ENCODE results near the gene GNA12. TPM values are rescaled to one million over a fixed set of nuclear protein-coding genes. Genes with fewer than 3 reads are reported as not detected.

The GNA12 gene
- total RNA-seq, 1 donor from 2014 or later: 34.7 TPM

DNA sequence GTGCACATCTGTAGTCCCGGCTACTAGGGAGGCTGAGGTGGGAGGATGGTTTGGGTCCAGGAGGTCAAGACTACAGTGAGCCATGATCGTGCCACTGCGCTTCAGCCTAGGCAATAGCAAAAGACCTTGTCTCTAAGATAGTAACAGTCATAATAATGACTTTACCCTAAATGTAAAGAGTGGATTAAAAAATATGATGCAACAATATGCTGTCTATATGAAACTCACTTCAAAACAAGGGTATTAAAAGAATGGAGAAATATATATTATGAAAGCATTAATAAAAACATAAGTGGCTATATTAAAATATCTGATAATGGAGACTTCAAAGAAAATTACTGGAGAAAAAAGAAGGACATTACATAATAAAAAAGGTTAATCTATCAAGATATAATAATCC, 5.7 kb downstream of the GNA12 start:
- Mint-ChIP-seq H3K9me3 (peaks cover 2% of the 10 kb centered on the region), H3K36me3 (peaks cover 58% of the 10 kb centered on the region), H3K4me1 (peaks cover 23% of the 10 kb centered on the region), H3K27ac (no peak overlapping the region), H3K27me3 (ENCODE audit: insufficient read depth, low read depth) (peaks cover 4% of the 10 kb centered on the region), H3K4me3 (no peak overlapping the region)
- H3K4me3 ChIP-seq: no peak overlapping the region
- H3K9ac ChIP-seq: no peak overlapping the region
- H4K20me1 ChIP-seq (ENCODE audit: low read depth): peaks cover 79% of the 10 kb centered on the region
- H3K36me3 ChIP-seq: no peaks in the 10 kb centered on the region
- H3K4me1 ChIP-seq: peaks cover 23% of the 10 kb centered on the region
- H2AFZ ChIP-seq (replicated peaks): no peak overlapping the region
- H3F3A ChIP-seq (ENCODE audit: low read depth): peaks cover 5% of the 10 kb centered on the region
- H3K4me2 ChIP-seq: no peak overlapping the region
- H3K27ac ChIP-seq: no peak overlapping the region
- no peaks in the 10 kb centered on the region for H3K27me3 ChIP-seq
- H3K79me2 ChIP-seq (ENCODE audit: low read depth): peaks cover 100% of the 10 kb centered on the region
- DNase-seq (ENCODE audit: low spot score): no peak
- H3K9me3 ChIP-seq (ENCODE audit: low read depth): no peaks in the 10 kb centered on the region
- TF ChIP-seq EZH2phosphoT487 (IDR thresholded peaks at IDR 0.05): no peak
- no peak for TF ChIP-seq EZH2 (IDR thresholded peaks at IDR 0.05)
- no peak for TF ChIP-seq CTCF (IDR thresholded peaks at IDR 0.05)

DNA sequence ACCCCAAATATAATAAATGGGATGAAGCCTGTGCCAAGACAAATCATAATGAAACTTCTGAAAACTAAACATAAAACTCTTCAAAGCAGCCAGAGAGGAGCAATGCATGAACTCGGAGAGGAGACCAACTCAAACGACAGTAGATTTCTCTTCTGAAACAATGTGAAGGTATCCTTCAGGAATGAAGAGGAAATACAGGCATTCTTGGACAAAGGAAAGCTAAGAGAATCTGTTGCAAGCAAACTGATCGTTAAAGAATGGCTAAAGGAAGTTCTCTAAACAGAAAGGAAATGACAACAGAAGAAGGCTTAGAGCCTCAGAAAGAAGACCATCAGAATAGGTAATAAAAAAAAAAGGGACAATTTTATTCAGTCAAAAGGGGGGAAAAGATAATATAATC, 6.6 kb downstream of the GNA12 start:
- peaks cover 2% of the 10 kb centered on the region for H3K9me3 Mint-ChIP-seq
- peaks cover 5% of the 10 kb centered on the region for H3F3A ChIP-seq (ENCODE audit: low read depth)
- H3K9ac ChIP-seq: no peak overlapping the region
- no peaks in the 10 kb centered on the region for H3K36me3 ChIP-seq
- H3K4me3 Mint-ChIP-seq: no peak overlapping the region
- peaks cover 4% of the 10 kb centered on the region for H3K27me3 Mint-ChIP-seq (ENCODE audit: insufficient read depth, low read depth)
- TF ChIP-seq EZH2 (IDR thresholded peaks at IDR 0.05) (no peak), EZH2phosphoT487 (IDR thresholded peaks at IDR 0.05) (no peak), CTCF (IDR thresholded peaks at IDR 0.05) (no peak)
- peaks cover 100% of the 10 kb centered on the region for H3K79me2 ChIP-seq (ENCODE audit: low read depth)
- no peak overlapping the region for H2AFZ ChIP-seq (replicated peaks)
- H4K20me1 ChIP-seq (ENCODE audit: low read depth): peaks cover 79% of the 10 kb centered on the region
- peaks cover 55% of the 10 kb centered on the region for H3K36me3 Mint-ChIP-seq
- H3K27me3 ChIP-seq: no peaks in the 10 kb centered on the region
- no peak overlapping the region for H3K4me3 ChIP-seq
- DNase-seq (ENCODE audit: low spot score): no peak
- peaks cover 16% of the 10 kb centered on the region for H3K4me1 Mint-ChIP-seq
- H3K27ac Mint-ChIP-seq: no peak overlapping the region
- peak overlapping the region; percentile 42 for H3K4me2 ChIP-seq
- peaks cover 14% of the 10 kb centered on the region for H3K4me1 ChIP-seq
- H3K27ac ChIP-seq: peak overlapping the region; percentile 46
- H3K9me3 ChIP-seq (ENCODE audit: low read depth): no peaks in the 10 kb centered on the region

DNA sequence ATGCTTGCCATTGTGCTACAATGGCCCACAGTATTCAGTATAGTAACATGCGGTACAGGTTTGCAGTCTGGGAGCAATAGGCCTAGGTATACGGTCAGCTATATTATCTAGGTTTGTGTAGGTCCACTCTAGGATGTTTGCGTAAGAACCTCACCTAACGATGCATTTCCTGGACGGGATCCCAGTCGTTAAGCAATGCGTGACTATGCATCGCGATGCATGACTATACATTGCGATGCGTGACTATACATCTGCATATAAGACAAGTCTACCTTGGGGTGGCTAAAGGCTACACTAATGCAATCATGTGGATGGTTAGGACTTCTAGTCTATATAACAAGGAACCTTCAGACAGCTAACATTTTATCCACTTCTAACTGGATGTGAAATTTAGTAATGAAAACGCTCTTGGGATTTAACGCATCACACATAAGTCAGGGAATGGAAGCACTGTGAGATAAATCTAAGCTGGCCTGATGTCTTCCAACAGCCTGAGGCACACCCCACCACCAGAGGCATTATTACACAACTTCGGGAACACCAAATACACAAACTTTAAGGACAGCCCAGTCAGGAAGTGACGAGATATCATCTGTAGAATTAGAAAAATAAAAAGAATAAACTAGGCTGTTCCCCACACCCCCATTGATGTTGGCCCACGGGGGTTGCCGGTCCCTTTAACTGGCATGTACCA, 9.2 kb downstream of the GNA12 start:
- Histone ChIP-seq H3K9ac (no peak overlapping the region), H3K27ac (no peak overlapping the region), H2AFZ (replicated peaks) (no peak overlapping the region), H3K36me3 (no peaks in the 10 kb centered on the region), H3K79me2 (ENCODE audit: low read depth) (peaks cover 95% of the 10 kb centered on the region), H3K4me1 (peaks cover 12% of the 10 kb centered on the region), H4K20me1 (ENCODE audit: low read depth) (peaks cover 71% of the 10 kb centered on the region), H3K4me2 (no peak overlapping the region), H3K4me3 (no peak overlapping the region), H3K9me3 (ENCODE audit: low read depth) (no peaks in the 10 kb centered on the region), H3K27me3 (no peaks in the 10 kb centered on the region), H3F3A (ENCODE audit: low read depth) (peaks cover 5% of the 10 kb centered on the region)
- H3K9me3 Mint-ChIP-seq: no peaks in the 10 kb centered on the region
- no peak for TF ChIP-seq EZH2phosphoT487 (IDR thresholded peaks at IDR 0.05)
- no peak for TF ChIP-seq EZH2 (IDR thresholded peaks at IDR 0.05)
- TF ChIP-seq CTCF (IDR thresholded peaks at IDR 0.05): no peak
- peaks cover 10% of the 10 kb centered on the region for H3K4me1 Mint-ChIP-seq
- H3K4me3 Mint-ChIP-seq: no peak overlapping the region
- H3K36me3 Mint-ChIP-seq: peaks cover 50% of the 10 kb centered on the region
- H3K27me3 Mint-ChIP-seq (ENCODE audit: insufficient read depth, low read depth): peaks cover 7% of the 10 kb centered on the region
- no peak for DNase-seq (ENCODE audit: low spot score)
- no peak overlapping the region for H3K27ac Mint-ChIP-seq

Data from neural progenitor cell (in vitro differentiated cells).